ENCODE results near the gene CRYAB. TPM values are rescaled to one million over a fixed set of nuclear protein-coding genes. Genes with fewer than 3 reads are reported as not detected.
A peak's percentile ranks its signal among the peaks of the same experiment; 100 is the strongest.

The CRYAB gene
- total RNA-seq, 1 donor from 2014 or later = 35.5 TPM

DNA sequence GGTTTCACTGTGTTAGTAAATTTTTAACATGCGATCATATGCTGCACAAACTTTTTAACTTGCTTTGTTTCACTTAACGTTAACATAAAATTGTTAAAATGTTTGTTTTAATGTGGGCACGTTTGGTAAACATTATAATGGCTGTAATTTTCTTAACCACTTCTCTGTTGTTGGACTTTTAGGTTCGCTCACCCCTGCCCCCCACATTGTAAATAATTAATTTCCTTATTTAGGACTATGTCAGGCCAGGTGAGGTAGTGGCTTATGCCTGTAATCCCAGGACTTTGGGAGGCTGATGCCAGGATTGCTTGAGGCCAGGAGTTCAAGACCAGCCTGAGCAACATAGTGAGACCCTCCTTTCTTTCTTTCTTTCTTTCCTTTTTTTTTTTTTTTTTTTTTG, 18.9 kb upstream of the CRYAB start:
- Mint-ChIP-seq H3K4me1 (ENCODE audit: unreplicated experiment) (peaks cover 14% of the 10 kb centered on the region), H3K27me3 (ENCODE audit: unreplicated experiment) (no peaks in the 10 kb centered on the region), H3K9me3 (ENCODE audit: unreplicated experiment) (no peaks in the 10 kb centered on the region), H3K36me3 (ENCODE audit: unreplicated experiment) (no peaks in the 10 kb centered on the region), H3K4me3 (ENCODE audit: unreplicated experiment) (no peak overlapping the region), H3K27ac (ENCODE audit: unreplicated experiment) (no peak overlapping the region)
- no peak for TF ChIP-seq CTCF (IDR thresholded peaks at IDR 0.05)
- DNase-seq (ENCODE audit: extremely low spot score, unreplicated experiment) = no peak

- Mint-ChIP-seq H3K4me3 (ENCODE audit: unreplicated experiment) (peak overlapping the region; percentile 77), H3K36me3 (ENCODE audit: unreplicated experiment) (no peaks in the 10 kb centered on the region), H3K27ac (ENCODE audit: unreplicated experiment) (peak overlapping the region; percentile 93), H3K27me3 (ENCODE audit: unreplicated experiment) (no peaks in the 10 kb centered on the region), H3K9me3 (ENCODE audit: unreplicated experiment) (no peaks in the 10 kb centered on the region), H3K4me1 (ENCODE audit: unreplicated experiment) (peaks cover 34% of the 10 kb centered on the region)
- peak; percentile 16 for TF ChIP-seq CTCF (IDR thresholded peaks at IDR 0.05)
- peak; percentile 99 for DNase-seq (ENCODE audit: extremely low spot score, unreplicated experiment)
Observed at GRCh38 chr11:111926505-111927391, 15.2 kb upstream of the CRYAB start.

GRCh38 chr11:111925953-111926352, 14.4 kb upstream of the CRYAB start:
- no peak for TF ChIP-seq CTCF (IDR thresholded peaks at IDR 0.05)
- no peaks in the 10 kb centered on the region for H3K36me3 Mint-ChIP-seq (ENCODE audit: unreplicated experiment)
- no peak for DNase-seq (ENCODE audit: extremely low spot score, unreplicated experiment)
- peak overlapping the region; percentile 22 for H3K4me3 Mint-ChIP-seq (ENCODE audit: unreplicated experiment)
- peak overlapping the region; percentile 93 for H3K27ac Mint-ChIP-seq (ENCODE audit: unreplicated experiment)
- H3K9me3 Mint-ChIP-seq (ENCODE audit: unreplicated experiment) = no peaks in the 10 kb centered on the region
- H3K27me3 Mint-ChIP-seq (ENCODE audit: unreplicated experiment) = no peaks in the 10 kb centered on the region
- H3K4me1 Mint-ChIP-seq (ENCODE audit: unreplicated experiment) = peaks cover 37% of the 10 kb centered on the region

- no peak for DNase-seq (ENCODE audit: extremely low spot score, unreplicated experiment)
- Mint-ChIP-seq H3K4me1 (ENCODE audit: unreplicated experiment) (peaks cover 40% of the 10 kb centered on the region), H3K27ac (ENCODE audit: unreplicated experiment) (peak overlapping the region; percentile 93), H3K4me3 (ENCODE audit: unreplicated experiment) (no peak overlapping the region), H3K27me3 (ENCODE audit: unreplicated experiment) (no peaks in the 10 kb centered on the region), H3K9me3 (ENCODE audit: unreplicated experiment) (no peaks in the 10 kb centered on the region), H3K36me3 (ENCODE audit: unreplicated experiment) (no peaks in the 10 kb centered on the region)
- TF ChIP-seq CTCF (IDR thresholded peaks at IDR 0.05) = no peak
Observed at GRCh38 chr11:111923951-111924350, 12.4 kb upstream of the CRYAB start.

- no peak for DNase-seq (ENCODE audit: extremely low spot score, unreplicated experiment)
- peak overlapping the region; percentile 28 for H3K4me3 Mint-ChIP-seq (ENCODE audit: unreplicated experiment)
- peaks cover 40% of the 10 kb centered on the region for H3K4me1 Mint-ChIP-seq (ENCODE audit: unreplicated experiment)
- no peaks in the 10 kb centered on the region for H3K36me3 Mint-ChIP-seq (ENCODE audit: unreplicated experiment)
- no peaks in the 10 kb centered on the region for H3K27me3 Mint-ChIP-seq (ENCODE audit: unreplicated experiment)
- TF ChIP-seq CTCF (IDR thresholded peaks at IDR 0.05) = no peak
- H3K27ac Mint-ChIP-seq (ENCODE audit: unreplicated experiment) = peak overlapping the region; percentile 93
- H3K9me3 Mint-ChIP-seq (ENCODE audit: unreplicated experiment) = no peaks in the 10 kb centered on the region
Observed at GRCh38 chr11:111923351-111923788, 11.8 kb upstream of the CRYAB start.
